Heart left ventricle (tissue), 13 donors: Measurements from ENCODE around the gene NRAP.

Experiments
- POLR2A ChIP-seq, 2 donors: fragments of 450-650 bp; IDR thresholded peaks; one replicate each; pipeline ENCODE4 v1.6.1; 2017; ENCODE audit warnings: antibody characterized with exemption in 2 of 2, mild to moderate bottlenecking in 2 of 2, moderate library complexity in 2 of 2
- TF ChIP-seq, protein P1 (sequence below), 12 donors: fragments of 200-600 bp; sonication (generic) in 4 of 12; IDR thresholded peaks; one replicate each; pipeline versions ENCODE4 v1.5.0 to v1.8.0; 2018 to 2022; ENCODE audit warnings: antibody characterized with exemption in 12 of 12, mild to moderate bottlenecking in 5 of 12
- donor health status: ischemic (EF 13 %, LVEDD 7.1; RV severe dilation, severe dysfunction).
- donor health status: DM: no; HTN: yes; CAD: no.
- donor health status: DM: no; HTN: no; CAD: no.
- donor health status: ischemic (EF 25% LVEDD 6.9; RV normal size, moderate dysfunction).
- donor health status: ischemic (EF 25% LVEDD 5.7; RV mildly dilated, moderate dysfunction).
- donor health status: ischemic (EF 35%, LVEDD 5.7; RV mildly dilated, moderate dysfunction).
- donor health status: nonischemic (EF 11% LVEDD 7.7; RV severe dilation, severe dysfunction).
- donor health status: DM: yes; HTN: yes; CAD: no.
- donor health status: PGD.
- donor health status: ischemic (EF 29% LVEDD 5.4; RV normal size, mild dysfunction).
- donor health status: nonischemic (EF 23%, LVEDD 6.1; RV moderate dilation, normal function).

DNA sequence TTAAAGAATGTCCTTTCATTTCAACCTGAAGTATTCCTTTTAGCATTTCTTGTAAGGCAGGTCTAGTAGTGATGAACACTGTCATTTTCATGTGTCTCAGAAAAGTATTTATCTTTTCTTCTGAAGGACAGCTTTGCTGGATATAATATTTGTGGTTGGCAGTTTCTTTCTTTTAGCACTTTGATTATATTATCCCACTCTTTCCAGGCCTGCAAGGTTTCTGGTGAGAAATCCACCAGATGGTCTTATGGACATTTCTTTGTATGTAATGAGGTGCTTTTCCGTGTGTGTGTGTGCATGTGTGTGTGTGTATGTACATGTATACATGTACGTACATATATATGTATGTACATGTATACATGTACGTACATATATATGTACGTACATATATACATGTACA, 23.2 kb upstream of the NRAP start:
- TF ChIP-seq, protein P1, sequence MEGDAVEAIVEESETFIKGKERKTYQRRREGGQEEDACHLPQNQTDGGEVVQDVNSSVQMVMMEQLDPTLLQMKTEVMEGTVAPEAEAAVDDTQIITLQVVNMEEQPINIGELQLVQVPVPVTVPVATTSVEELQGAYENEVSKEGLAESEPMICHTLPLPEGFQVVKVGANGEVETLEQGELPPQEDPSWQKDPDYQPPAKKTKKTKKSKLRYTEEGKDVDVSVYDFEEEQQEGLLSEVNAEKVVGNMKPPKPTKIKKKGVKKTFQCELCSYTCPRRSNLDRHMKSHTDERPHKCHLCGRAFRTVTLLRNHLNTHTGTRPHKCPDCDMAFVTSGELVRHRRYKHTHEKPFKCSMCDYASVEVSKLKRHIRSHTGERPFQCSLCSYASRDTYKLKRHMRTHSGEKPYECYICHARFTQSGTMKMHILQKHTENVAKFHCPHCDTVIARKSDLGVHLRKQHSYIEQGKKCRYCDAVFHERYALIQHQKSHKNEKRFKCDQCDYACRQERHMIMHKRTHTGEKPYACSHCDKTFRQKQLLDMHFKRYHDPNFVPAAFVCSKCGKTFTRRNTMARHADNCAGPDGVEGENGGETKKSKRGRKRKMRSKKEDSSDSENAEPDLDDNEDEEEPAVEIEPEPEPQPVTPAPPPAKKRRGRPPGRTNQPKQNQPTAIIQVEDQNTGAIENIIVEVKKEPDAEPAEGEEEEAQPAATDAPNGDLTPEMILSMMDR (IDR thresholded peaks at IDR 0.05) = no peak
- TF ChIP-seq POLR2A (IDR thresholded peaks at IDR 0.05) = no peak
